Sigmoid colon (tissue), 4 donors: ENCODE results near the gene PLS3.

Experiments used
- POLR2A ChIP-seq, 2 donors: fragments of 450-650 bp; IDR thresholded peaks; one replicate each; pipeline ENCODE4 v1.6.1; 2016; ENCODE audit warnings: antibody characterized with exemption in 2 of 2, mild to moderate bottlenecking in 2 of 2, moderate library complexity in 2 of 2
- POLR2AphosphoS5 ChIP-seq, 4 donors: sonication (generic); formaldehyde crosslinking; IDR thresholded peaks; one replicate each; pipeline ENCODE4 v1.6.1; 2017; ENCODE audit warnings: antibody characterized with exemption in 4 of 4

DNA sequence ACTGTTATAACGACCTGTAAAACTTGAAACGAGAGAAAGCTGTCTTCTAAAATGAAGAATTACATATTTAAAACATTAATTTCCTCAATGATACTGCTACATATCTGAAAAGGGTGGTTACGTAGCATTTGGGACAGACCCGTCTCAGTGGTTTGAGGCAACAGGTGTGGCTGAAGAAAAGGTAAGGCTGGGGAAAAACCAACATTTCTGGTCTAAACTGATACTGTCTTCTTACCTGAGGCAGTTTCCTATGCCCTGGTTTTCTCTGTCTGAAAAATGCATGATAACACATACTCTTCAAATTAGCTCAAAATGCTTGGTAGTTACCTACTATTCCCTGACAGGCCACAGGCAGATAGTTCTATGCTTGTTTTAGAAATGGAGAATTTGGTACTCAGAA is 30.4 kb downstream of the PLS3 start:
- TF ChIP-seq POLR2AphosphoS5 (IDR thresholded peaks at IDR 0.05) = no peak
- TF ChIP-seq POLR2A (IDR thresholded peaks at IDR 0.05) = no peak
